ENCODE results near the gene RPP38. TPM values are rescaled to one million over a fixed set of nuclear protein-coding genes. Genes with fewer than 3 reads are reported as not detected.
A peak's percentile ranks its signal among the peaks of the same experiment; 100 is the strongest.

RPP38 gene
- total and polyA plus RNA-seq, 2 of the 13 experiments (the other 11 are each of a cell fraction or from before 2014, with no cell fraction given), result 11.7 to 16.4 TPM

- H3K4me3 ChIP-seq (replicated peaks in 1 of 3; ENCODE audit: insufficient read depth in 1 of 3, low read depth in 2 of 3, low read length in 3 of 3), result no peak overlapping the region
- no peak overlapping the region for H3K4me2 ChIP-seq (ENCODE audit: low read depth, low read length)
- H3K9me3 ChIP-seq (ENCODE audit: low read length), result 0 out of 2 replicates have a peak, but pooled peaks cover 8% of the 10 kb centered on the region
- no peaks in the 10 kb centered on the region for H3K79me2 ChIP-seq (ENCODE audit: insufficient read depth, low read length)
- ChIA-PET POLR2A (no interaction called here), CTCF (ENCODE audit: low intra/inter-chr PET ratio, low total read pairs) (no interaction called here)
- H3K27me3 ChIP-seq (ENCODE audit: control insufficient read depth in 1 of 2, insufficient read depth in 2 of 2, low read length in 2 of 2), result no peaks in the 10 kb centered on the region
- FAIRE-seq (no peak), DNase-seq (ENCODE audit: low spot score) (no peak), ATAC-seq (no peak)
- 0 out of 2 replicates have a peak, but pooled peaks cover 7% of the 10 kb centered on the region for H3K4me1 ChIP-seq (ENCODE audit: insufficient read depth, low read length)
- H3K36me3 ChIP-seq (replicated peaks in 1 of 2; ENCODE audit: control insufficient read depth in 1 of 2, insufficient read depth in 2 of 2, low read length in 2 of 2), result no peaks in the 10 kb centered on the region
- 94% methylated on average over 5 of the region's 5 CpGs for WGBS (ENCODE audit: low lambda C conversion rate)
- no peak for TF ChIP-seq ZC3H13 (CRISPR knock-in tag; IDR thresholded peaks at IDR 0.05)
- TF ChIP-seq ZNF850 (CRISPR knock-in tag; conservative IDR thresholded peaks at IDR 0.05), result peak; percentile 84; the same call in 1 of the 2 replicates
- no peak overlapping the region for H3K9ac ChIP-seq (ENCODE audit: insufficient read depth, low read depth, low read length)
- no peak overlapping the region for H2AFZ ChIP-seq (ENCODE audit: low read length)
- BruUV-seq (replicated peaks), result no TSS peak
- in situ Hi-C loops (cut with HindIII; ENCODE audit: extremely low pct_ligation_motif_present, low pct_unique_long_range_greater_than_20kb) (no loop called here), intact Hi-C loops (cut with micrococcal nuclease; ENCODE audit: unreplicated experiment) (no loop called here)
- no peak overlapping the region for H3K27ac ChIP-seq (ENCODE audit: extremely low read length, insufficient read depth, low read length)
- H4K20me1 ChIP-seq (ENCODE audit: insufficient read depth, low read length), result no peaks in the 10 kb centered on the region
Observed at GRCh38 chr10:15072358-15072757, 24.8 kb upstream of the RPP38 start.

DNA sequence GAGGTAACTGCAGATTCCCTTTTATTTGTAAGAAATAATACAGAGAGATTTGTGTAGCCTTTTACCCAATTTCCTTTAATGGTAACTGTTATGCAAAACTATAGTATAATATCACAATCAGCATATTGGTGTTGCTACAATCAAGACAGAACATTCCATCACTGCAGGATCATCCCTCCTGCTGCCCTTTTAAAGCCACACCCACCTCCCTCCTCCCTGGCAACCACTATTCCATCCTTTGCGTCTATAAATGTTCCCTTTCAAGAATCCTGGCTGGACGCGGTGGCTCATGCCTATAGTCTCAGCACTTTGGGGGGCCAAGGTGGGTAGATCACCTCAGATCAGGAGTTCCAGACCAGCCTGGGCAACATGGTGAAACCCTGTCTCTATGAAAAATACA, 21.7 kb upstream of the RPP38 start:
- no TSS peak for BruUV-seq (replicated peaks)
- in situ Hi-C loops (cut with HindIII; ENCODE audit: extremely low pct_ligation_motif_present, low pct_unique_long_range_greater_than_20kb), result no loop called here
- 94% methylated on average over 3 of the region's 3 CpGs for WGBS (ENCODE audit: low lambda C conversion rate)
- FAIRE-seq (no peak), ATAC-seq (no peak), DNase-seq (ENCODE audit: low spot score) (no peak)
- no peaks in the 10 kb centered on the region for H3K4me1 ChIP-seq (ENCODE audit: insufficient read depth, low read length)
- no peaks in the 10 kb centered on the region for H3K79me2 ChIP-seq (ENCODE audit: insufficient read depth, low read length)
- H3K27me3 ChIP-seq (ENCODE audit: control insufficient read depth in 1 of 2, insufficient read depth in 2 of 2, low read length in 2 of 2), result no peaks in the 10 kb centered on the region
- H3K9me3 ChIP-seq (ENCODE audit: low read length), result 0 out of 2 replicates have a peak, but pooled peaks cover 8% of the 10 kb centered on the region
- CTCF ChIA-PET (ENCODE audit: low intra/inter-chr PET ratio, low total read pairs), result no interaction called here
- intact Hi-C loops (cut with micrococcal nuclease; ENCODE audit: unreplicated experiment), result no loop called here
- no peaks in the 10 kb centered on the region for H4K20me1 ChIP-seq (ENCODE audit: insufficient read depth, low read length)
- H3K4me2 ChIP-seq (ENCODE audit: low read depth, low read length), result no peak overlapping the region
- H3K9ac ChIP-seq (ENCODE audit: insufficient read depth, low read depth, low read length), result no peak overlapping the region
- no peak overlapping the region for H3K4me3 ChIP-seq (replicated peaks in 1 of 3; ENCODE audit: insufficient read depth in 1 of 3, low read depth in 2 of 3, low read length in 3 of 3)
- TF ChIP-seq ZFX (CRISPR knock-in tag; IDR thresholded peaks at IDR 0.05; ENCODE audit: low read depth) (no peak), ZNF264 (CRISPR knock-in tag; IDR thresholded peaks at IDR 0.05) (no peak), ZNF317 (CRISPR knock-in tag; IDR thresholded peaks at IDR 0.05) (no peak), ZNF781 (CRISPR knock-in tag; IDR thresholded peaks at IDR 0.05; ENCODE audit: borderline replicate concordance, not compliant biosample characterization) (no peak), ATRX (CRISPR knock-in tag; IDR thresholded peaks at IDR 0.05; ENCODE audit: borderline replicate concordance) (no peak), ZNF17 (CRISPR knock-in tag; IDR thresholded peaks at IDR 0.05) (no peak), ZNF33B (CRISPR knock-in tag; IDR thresholded peaks at IDR 0.05) (no peak), ZFAT (CRISPR knock-in tag; conservative IDR thresholded peaks at IDR 0.05) (no peak), THYN1 (CRISPR knock-in tag; IDR thresholded peaks at IDR 0.05; ENCODE audit: borderline replicate concordance, low read depth) (no peak), ZNF768 (CRISPR knock-in tag; IDR thresholded peaks at IDR 0.05) (no peak), NKX3-1 (CRISPR knock-in tag; IDR thresholded peaks at IDR 0.05) (no peak)
- H3K27ac ChIP-seq (ENCODE audit: extremely low read length, insufficient read depth, low read length), result no peak overlapping the region
- no peaks in the 10 kb centered on the region for H3K36me3 ChIP-seq (replicated peaks in 1 of 2; ENCODE audit: control insufficient read depth in 1 of 2, insufficient read depth in 2 of 2, low read length in 2 of 2)
- POLR2A ChIA-PET, result no interaction called here
- H2AFZ ChIP-seq (ENCODE audit: low read length), result no peak overlapping the region
